ENCODE results near the gene DDA1.
A peak's percentile ranks its signal among the peaks of the same experiment; 100 is the strongest.

Gene DDA1

GRCh38 chr19:17337675-17338432 lies 28.5 kb downstream of the DDA1 start:
- no peak for DNase-seq (ENCODE audit: low read depth, low spot score)
- WGBS (ENCODE audit: insufficient coverage, insufficient read length), result no CpG with 5 or more reads among the region's 50 CpGs

GRCh38 chr19:17338433-17339078 lies 29.2 kb downstream of the DDA1 start:
- H3K36me3 ChIP-seq (ENCODE audit: control insufficient read depth, insufficient read depth, low read length), result peaks cover 6% of the 10 kb centered on the region; the same call in 1 of the 2 replicates
- H3K4me3 ChIP-seq (ENCODE audit: low read length), result no peak overlapping the region; the same call in 1 of the 2 replicates
- no peak overlapping the region for H3K27ac ChIP-seq (ENCODE audit: low read length)
- DNase-seq (ENCODE audit: low read depth, low spot score), result no peak
- H3K4me1 ChIP-seq (ENCODE audit: control insufficient read depth, insufficient read depth, low read length), result peaks cover 5% of the 10 kb centered on the region; the same call in 1 of the 2 replicates
- no peaks in the 10 kb centered on the region for H3K9me3 ChIP-seq (ENCODE audit: control insufficient read depth, insufficient read depth, low read length)
- WGBS (ENCODE audit: insufficient coverage, insufficient read length), result no CpG with 5 or more reads among the region's 30 CpGs
- H3K27me3 ChIP-seq (ENCODE audit: control insufficient read depth, insufficient read depth, low read length), result no peaks in the 10 kb centered on the region

More at GRCh38 chr19:17337675-17338432, 28.5 kb downstream of the DDA1 start:
- H3K27me3 ChIP-seq (ENCODE audit: control insufficient read depth, insufficient read depth, low read length), result no peaks in the 10 kb centered on the region
- H3K4me3 ChIP-seq (ENCODE audit: low read length), result peak overlapping the region; percentile 74; the same call in 1 of the 2 replicates
- H3K9me3 ChIP-seq (ENCODE audit: control insufficient read depth, insufficient read depth, low read length), result no peaks in the 10 kb centered on the region
- H3K36me3 ChIP-seq (ENCODE audit: control insufficient read depth, insufficient read depth, low read length), result peaks cover 6% of the 10 kb centered on the region; the same call in 1 of the 2 replicates
- H3K4me1 ChIP-seq (ENCODE audit: control insufficient read depth, insufficient read depth, low read length), result peaks cover 5% of the 10 kb centered on the region; the same call in 1 of the 2 replicates
- H3K27ac ChIP-seq (ENCODE audit: low read length), result no peak overlapping the region

DNA sequence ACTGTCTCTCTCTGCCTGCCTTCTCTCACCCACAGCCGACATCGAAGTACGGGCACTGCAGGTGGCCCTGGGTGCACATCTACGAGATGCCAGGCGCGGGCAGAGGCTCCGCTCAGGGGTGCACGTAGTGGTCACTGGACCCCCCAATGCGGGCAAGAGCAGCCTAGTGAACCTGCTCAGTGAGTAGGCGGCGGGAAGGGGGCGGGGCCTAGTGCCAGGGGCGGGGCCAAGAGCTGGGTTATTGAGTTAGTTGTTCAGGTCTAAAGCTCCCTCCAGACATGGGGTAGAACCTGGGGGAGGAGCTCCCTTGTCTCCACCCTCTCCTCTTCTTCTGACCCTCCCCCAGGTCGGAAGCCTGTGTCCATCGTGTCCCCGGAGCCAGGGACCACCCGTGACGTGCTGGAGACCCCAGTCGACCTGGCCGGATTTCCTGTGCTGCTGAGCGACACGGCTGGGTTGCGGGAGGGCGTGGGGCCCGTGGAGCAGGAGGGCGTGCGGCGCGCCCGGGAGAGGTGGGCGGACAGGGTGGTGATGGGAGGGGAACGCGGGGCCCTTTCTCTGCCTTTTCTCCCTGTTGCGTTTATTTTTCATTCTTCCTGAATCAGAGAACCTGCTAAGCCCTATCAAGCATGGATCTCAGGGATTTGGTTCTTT lies 29.9 kb downstream of the DDA1 start:
- no peak for DNase-seq (ENCODE audit: low read depth, low spot score)
- H3K27me3 ChIP-seq (ENCODE audit: control insufficient read depth, insufficient read depth, low read length), result no peaks in the 10 kb centered on the region
- no peak overlapping the region for H3K27ac ChIP-seq (ENCODE audit: low read length)
- no peak overlapping the region for H3K4me3 ChIP-seq (ENCODE audit: low read length)
- no peaks in the 10 kb centered on the region for H3K9me3 ChIP-seq (ENCODE audit: control insufficient read depth, insufficient read depth, low read length)
- peaks cover 5% of the 10 kb centered on the region; the same call in 1 of the 2 replicates for H3K4me1 ChIP-seq (ENCODE audit: control insufficient read depth, insufficient read depth, low read length)
- no CpG with 5 or more reads among the region's 34 CpGs for WGBS (ENCODE audit: insufficient coverage, insufficient read length)
- H3K36me3 ChIP-seq (ENCODE audit: control insufficient read depth, insufficient read depth, low read length), result peaks cover 6% of the 10 kb centered on the region; the same call in 1 of the 2 replicates

DNA sequence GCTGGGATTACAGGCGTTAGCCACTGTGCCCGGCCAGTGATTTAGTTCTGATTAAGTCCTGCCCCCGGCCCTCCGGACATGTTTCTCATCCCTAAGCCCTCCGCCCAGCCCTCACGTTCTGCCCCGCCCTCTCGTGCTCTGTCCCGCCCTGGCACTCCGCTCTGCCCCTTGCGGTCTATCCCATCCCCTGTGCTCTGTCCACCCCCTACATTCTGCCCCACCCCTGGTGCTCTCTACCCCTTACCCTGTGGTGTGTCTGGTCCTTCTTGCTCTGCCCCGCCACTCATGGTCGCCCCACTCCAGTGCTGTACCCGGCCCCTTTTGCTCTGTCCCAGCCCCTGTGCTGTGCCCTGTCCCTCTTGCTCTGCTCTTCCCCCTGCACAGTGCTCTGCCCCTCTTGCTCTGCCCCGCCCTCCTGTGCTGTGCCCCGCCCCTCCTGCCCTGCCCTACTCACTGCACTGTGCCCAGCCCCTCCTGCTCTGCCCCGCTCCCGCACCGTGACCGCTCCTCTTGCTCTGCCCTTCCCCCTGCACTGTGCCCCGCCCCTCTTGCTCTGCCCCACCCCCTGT lies 31.0 kb downstream of the DDA1 start:
- WGBS (ENCODE audit: insufficient coverage, insufficient read length), result no CpG with 5 or more reads among the region's 21 CpGs
- Histone ChIP-seq H3K4me1 (ENCODE audit: control insufficient read depth, insufficient read depth, low read length) (peaks cover 5% of the 10 kb centered on the region; the same call in 1 of the 2 replicates), H3K27ac (ENCODE audit: low read length) (no peak overlapping the region), H3K4me3 (ENCODE audit: low read length) (no peak overlapping the region), H3K9me3 (ENCODE audit: control insufficient read depth, insufficient read depth, low read length) (no peaks in the 10 kb centered on the region), H3K36me3 (ENCODE audit: control insufficient read depth, insufficient read depth, low read length) (peaks cover 6% of the 10 kb centered on the region; the same call in 1 of the 2 replicates), H3K27me3 (ENCODE audit: control insufficient read depth, insufficient read depth, low read length) (no peaks in the 10 kb centered on the region)
- DNase-seq (ENCODE audit: low read depth, low spot score), result no peak

- no peak overlapping the region for H3K4me3 ChIP-seq (ENCODE audit: low read length)
- H3K4me1 ChIP-seq (ENCODE audit: control insufficient read depth, insufficient read depth, low read length), result peaks cover 5% of the 10 kb centered on the region; the same call in 1 of the 2 replicates
- no peaks in the 10 kb centered on the region for H3K27me3 ChIP-seq (ENCODE audit: control insufficient read depth, insufficient read depth, low read length)
- no peak for DNase-seq (ENCODE audit: low read depth, low spot score)
- no peaks in the 10 kb centered on the region for H3K9me3 ChIP-seq (ENCODE audit: control insufficient read depth, insufficient read depth, low read length)
- peaks cover 6% of the 10 kb centered on the region; the same call in 1 of the 2 replicates for H3K36me3 ChIP-seq (ENCODE audit: control insufficient read depth, insufficient read depth, low read length)
- no CpG with 5 or more reads among the region's 17 CpGs for WGBS (ENCODE audit: insufficient coverage, insufficient read length)
- H3K27ac ChIP-seq (ENCODE audit: low read length), result no peak overlapping the region
These were observed 31.6 kb downstream of the DDA1 start for GRCh38 chr19:17340871-17341357.

DNA sequence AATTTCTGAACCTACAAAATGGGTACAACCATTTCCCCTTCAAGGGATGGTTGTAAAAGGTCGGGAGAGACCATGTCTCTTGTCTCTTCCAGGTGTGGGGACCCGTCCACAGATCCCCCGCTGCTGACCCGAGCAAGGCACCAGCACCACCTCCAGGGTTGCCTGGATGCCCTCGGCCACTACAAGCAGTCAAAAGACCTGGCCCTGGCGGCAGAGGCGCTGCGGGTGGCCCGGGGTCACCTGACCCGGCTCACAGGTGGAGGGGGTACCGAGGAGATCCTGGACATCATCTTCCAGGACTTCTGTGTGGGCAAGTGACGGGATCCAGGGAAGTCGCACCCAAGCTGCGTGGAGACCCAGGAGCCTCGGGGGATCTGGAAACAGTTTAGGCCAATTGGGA lies 32.0 kb downstream of the DDA1 start:
- H3K4me3 ChIP-seq (ENCODE audit: low read length), result no peak overlapping the region
- DNase-seq (ENCODE audit: low read depth, low spot score), result no peak
- peaks cover 5% of the 10 kb centered on the region; the same call in 1 of the 2 replicates for H3K4me1 ChIP-seq (ENCODE audit: control insufficient read depth, insufficient read depth, low read length)
- no peaks in the 10 kb centered on the region for H3K9me3 ChIP-seq (ENCODE audit: control insufficient read depth, insufficient read depth, low read length)
- H3K36me3 ChIP-seq (ENCODE audit: control insufficient read depth, insufficient read depth, low read length), result peaks cover 6% of the 10 kb centered on the region; the same call in 1 of the 2 replicates
- H3K27me3 ChIP-seq (ENCODE audit: control insufficient read depth, insufficient read depth, low read length), result no peaks in the 10 kb centered on the region
- no peak overlapping the region for H3K27ac ChIP-seq (ENCODE audit: low read length)
- no CpG with 5 or more reads among the region's 15 CpGs for WGBS (ENCODE audit: insufficient coverage, insufficient read length)

- Histone ChIP-seq H3K27me3 (ENCODE audit: control insufficient read depth, insufficient read depth, low read length) (no peaks in the 10 kb centered on the region), H3K4me3 (ENCODE audit: low read length) (no peak overlapping the region), H3K9me3 (ENCODE audit: control insufficient read depth, insufficient read depth, low read length) (no peaks in the 10 kb centered on the region), H3K36me3 (ENCODE audit: control insufficient read depth, insufficient read depth, low read length) (peaks cover 6% of the 10 kb centered on the region; the same call in 1 of the 2 replicates), H3K27ac (ENCODE audit: low read length) (no peak overlapping the region), H3K4me1 (ENCODE audit: control insufficient read depth, insufficient read depth, low read length) (peaks cover 5% of the 10 kb centered on the region; the same call in 1 of the 2 replicates)
- no peak for DNase-seq (ENCODE audit: low read depth, low spot score)
- no CpG with 5 or more reads among the region's 7 CpGs for WGBS (ENCODE audit: insufficient coverage, insufficient read length)
These were observed 32.5 kb downstream of the DDA1 start for GRCh38 chr19:17341845-17342244.

DNA sequence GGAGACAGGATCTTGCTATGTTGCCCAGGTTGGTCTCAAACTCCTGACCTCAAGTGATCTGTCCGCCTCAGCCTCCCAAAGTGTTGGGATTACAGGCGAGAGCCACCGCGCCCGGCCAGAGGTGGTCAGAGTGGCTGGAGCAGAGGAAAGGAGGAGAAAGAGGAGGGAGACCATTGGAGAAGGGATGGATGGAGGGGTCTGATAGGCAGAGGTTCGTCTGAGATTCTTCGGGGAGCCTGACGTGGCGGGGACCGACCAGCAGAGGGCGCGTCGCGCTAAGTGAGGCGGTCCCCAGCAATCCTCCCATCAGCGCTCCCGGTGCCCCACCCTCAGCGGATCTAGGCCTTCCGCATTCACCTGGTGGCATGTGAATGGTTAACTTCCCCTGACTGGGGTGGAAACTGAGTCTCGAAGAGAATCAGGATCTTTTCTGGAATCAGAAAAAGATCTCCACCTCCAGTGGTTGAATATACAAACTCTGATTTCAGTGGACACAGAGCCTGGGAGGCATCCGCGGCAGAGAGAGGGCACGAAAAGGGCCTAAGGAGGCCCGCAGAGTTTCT lies 36.8 kb downstream of the DDA1 start:
- Histone ChIP-seq H3K4me3 (ENCODE audit: low read length) (no peak overlapping the region), H3K9me3 (ENCODE audit: control insufficient read depth, insufficient read depth, low read length) (no peaks in the 10 kb centered on the region), H3K27ac (ENCODE audit: low read length) (no peak overlapping the region), H3K27me3 (ENCODE audit: control insufficient read depth, insufficient read depth, low read length) (no peaks in the 10 kb centered on the region), H3K4me1 (ENCODE audit: control insufficient read depth, insufficient read depth, low read length) (no peaks in the 10 kb centered on the region), H3K36me3 (ENCODE audit: control insufficient read depth, insufficient read depth, low read length) (0 out of 2 replicates have a peak, but pooled peaks cover 4% of the 10 kb centered on the region)
- no CpG with 5 or more reads among the region's 24 CpGs for WGBS (ENCODE audit: insufficient coverage, insufficient read length)
- no peak for DNase-seq (ENCODE audit: low read depth, low spot score)

DNA sequence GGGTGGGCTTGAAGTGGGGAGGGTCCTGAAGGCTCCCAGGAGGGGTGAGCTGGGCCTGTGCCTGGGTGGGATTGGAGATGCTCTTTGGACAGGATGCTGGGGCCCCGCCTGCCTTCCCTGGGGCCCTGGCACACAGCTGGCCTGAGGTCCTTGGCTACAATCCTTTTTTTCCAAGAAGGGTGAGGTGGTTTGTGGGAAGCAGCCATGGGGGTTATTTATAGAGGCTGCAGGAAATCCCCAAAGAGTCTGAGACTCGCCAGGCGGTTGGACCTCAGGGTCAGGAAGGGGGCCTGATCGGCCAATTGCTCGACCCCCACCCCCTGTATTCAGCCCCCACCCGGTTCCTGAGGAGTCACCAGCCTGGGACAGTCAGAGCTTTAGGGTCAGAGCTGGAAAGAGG lies 38.0 kb downstream of the DDA1 start:
- no peak for DNase-seq (ENCODE audit: low read depth, low spot score)
- H3K27ac ChIP-seq (ENCODE audit: low read length), result no peak overlapping the region
- no peaks in the 10 kb centered on the region for H3K36me3 ChIP-seq (ENCODE audit: control insufficient read depth, insufficient read depth, low read length)
- H3K4me3 ChIP-seq (ENCODE audit: low read length), result no peak overlapping the region
- no peaks in the 10 kb centered on the region for H3K27me3 ChIP-seq (ENCODE audit: control insufficient read depth, insufficient read depth, low read length)
- WGBS (ENCODE audit: insufficient coverage, insufficient read length), result no CpG with 5 or more reads among the region's 6 CpGs
- H3K4me1 ChIP-seq (ENCODE audit: control insufficient read depth, insufficient read depth, low read length), result no peaks in the 10 kb centered on the region
- H3K9me3 ChIP-seq (ENCODE audit: control insufficient read depth, insufficient read depth, low read length), result no peaks in the 10 kb centered on the region
